Endothelial cell of umbilical vein (primary cell): Measurements from ENCODE around the gene GPR25. TPM values are rescaled to one million over a fixed set of nuclear protein-coding genes. Genes with fewer than 3 reads are reported as not detected.

ENCODE experiments used
- BruUV-seq: library from RNA; stranded (reverse); fragments of 400-500 nt; replicated peaks from 2 replicates; lab custom pipeline; 2021; lab: Mats Ljungman, UMichigan
- CTCF ChIA-PET: fragments of 300-600, 350-600 bp; sonication (Branson Sonifier 250); formaldehyde crosslinking; loops from one replicate; lab custom pipeline; 2021; ENCODE audit warnings: antibody characterized with exemption, inconsistent platforms; lab: Charles Lee
- POLR2A ChIA-PET: fragments of 300-600, 350-600 bp; sonication (Branson Sonifier 250); formaldehyde crosslinking; loops from one replicate; lab custom pipeline; 2021; ENCODE audit warnings: antibody characterized with exemption, inconsistent platforms; lab: Charles Lee
- DNase-seq: peaks from one replicate; pipeline ENCODE4 v3.0.0-alpha.2; 2011; ENCODE audit warnings: low read depth, low spot score
- FAIRE-seq: peaks from 2 replicates; lab custom pipeline; 2011; peaks lifted over from hg19 to GRCh38; lab: Jason Lieb, UNC
- H2AFZ ChIP-seq: 2 replicates; pipeline ENCODE4 v1.6.0; 2012; ENCODE audit warnings: low read depth, low read length, control low read depth, inconsistent platforms
- H3K27ac ChIP-seq: 2 replicates; pipeline ENCODE4 v1.5.1; 2011; ENCODE audit warnings: low read depth, mild to moderate bottlenecking, control low read depth, low read length, moderate library complexity; ENCODE audit not compliant: insufficient read depth
- H3K27me3 ChIP-seq, 2 experiments: 2 replicates each; pipeline versions ENCODE4 v1.6.0 to v1.6.1; 2011; ENCODE audit warnings: low read length in 2 of 2, mixed read lengths in 1 of 2; ENCODE audit not compliant: control insufficient read depth in 2 of 2, insufficient read depth in 2 of 2
- H3K36me3 ChIP-seq, 2 experiments: 2 replicates in 1 of 2; 3 replicates in 1 of 2; pipeline ENCODE4 v1.5.1; 2011; ENCODE audit warnings: low read length in 2 of 2, mild to moderate bottlenecking in 1 of 2, moderate library complexity in 1 of 2; ENCODE audit not compliant: control insufficient read depth in 2 of 2, insufficient read depth in 2 of 2; ENCODE audit errors: extremely low read depth in 1 of 2
- H3K4me1 ChIP-seq: 3 replicates; pipeline ENCODE4 v1.5.1; 2011; ENCODE audit warnings: mild to moderate bottlenecking, low read length; ENCODE audit not compliant: control insufficient read depth, insufficient read depth; ENCODE audit errors: extremely low read depth
- H3K4me2 ChIP-seq: 2 replicates; pipeline ENCODE4 v1.6.1; 2011; ENCODE audit warnings: low read length, control low read depth, mixed read lengths; ENCODE audit not compliant: insufficient read depth
- H3K4me3 ChIP-seq, 3 experiments: fragments of 200-600 bp in 1 of 3; sonication (generic), shearing (Covaris generic) in 1 of 3; replicated peaks in 1 of 3; 2 replicates each; pipeline ENCODE4 v1.5.1; 2011 to 2016; ENCODE audit warnings: control low read depth in 3 of 3, low read length in 3 of 3, mild to moderate bottlenecking in 2 of 3, inconsistent platforms in 1 of 3, low read depth in 1 of 3, moderate library complexity in 1 of 3; ENCODE audit not compliant: insufficient read depth in 1 of 3
- H3K79me2 ChIP-seq: 2 replicates; pipeline ENCODE4 v1.6.0; 2012; ENCODE audit warnings: low read length, inconsistent platforms; ENCODE audit not compliant: control insufficient read depth, insufficient read depth
- H3K9ac ChIP-seq: replicated peaks from 2 replicates; pipeline ENCODE3; 2011; ENCODE audit warnings: low read length, control low read depth; ENCODE audit not compliant: insufficient read depth; ENCODE audit errors: extremely low read depth
- H3K9me1 ChIP-seq: replicated peaks from 3 replicates; pipeline ENCODE4 v1.6.0; 2011; ENCODE audit warnings: mild to moderate bottlenecking, low read length; ENCODE audit not compliant: control insufficient read depth, insufficient read depth; ENCODE audit errors: extremely low read depth
- H3K9me3 ChIP-seq: replicated peaks from 2 replicates; pipeline ENCODE4 v1.5.1; 2012; ENCODE audit warnings: low read length, inconsistent platforms; ENCODE audit not compliant: control insufficient read depth, insufficient read depth
- H4K20me1 ChIP-seq: replicated peaks from 2 replicates; pipeline ENCODE3; 2011; ENCODE audit warnings: mild to moderate bottlenecking, low read length; ENCODE audit not compliant: control insufficient read depth, insufficient read depth; ENCODE audit errors: extremely low read depth
- EZH2 ChIP-seq: IDR thresholded peaks from 2 replicates; pipeline ENCODE4 v1.6.1; 2012; ENCODE audit warnings: borderline replicate concordance, low read depth, mild to moderate bottlenecking, moderate library complexity, low read length, inconsistent platforms; ENCODE audit not compliant: severe bottlenecking
- FOS ChIP-seq: IDR thresholded peaks from 2 replicates; pipeline ENCODE4 v1.6.1; 2011; ENCODE audit warnings: mild to moderate bottlenecking, low read length, moderate library complexity, borderline replicate concordance; ENCODE audit not compliant: insufficient read depth
- GATA2 ChIP-seq: IDR thresholded peaks from 2 replicates; pipeline ENCODE4 v1.7.0; 2011; ENCODE audit warnings: low read depth, mild to moderate bottlenecking, moderate library complexity, mixed read lengths, low read length; ENCODE audit not compliant: insufficient read length, insufficient read depth
- JUN ChIP-seq: IDR thresholded peaks from 2 replicates; pipeline ENCODE4 v1.6.1; 2011; ENCODE audit warnings: borderline replicate concordance, low read depth; ENCODE audit not compliant: insufficient read length, insufficient read depth
- MAX ChIP-seq: IDR thresholded peaks from 2 replicates; pipeline ENCODE4 v1.6.1; 2011; ENCODE audit not compliant: insufficient read depth, insufficient read length
- MYC ChIP-seq: IDR thresholded peaks from one replicate; pipeline ENCODE4 v1.6.1; 2011; ENCODE audit warnings: mild to moderate bottlenecking, low read depth, low read length
- POLR2A ChIP-seq: IDR thresholded peaks from 2 replicates; pipeline ENCODE4 v1.6.1; 2012; ENCODE audit warnings: low read depth, mild to moderate bottlenecking, control low read depth, low read length
- POLR2AphosphoS5 ChIP-seq: IDR thresholded peaks from 2 replicates; pipeline ENCODE4 v1.6.1; 2012; ENCODE audit warnings: low read depth, mild to moderate bottlenecking, control low read depth, low read length, moderate library complexity; ENCODE audit not compliant: insufficient read depth
- dilution Hi-C: fragments of 300-500 bp; cut with MboI; formaldehyde crosslinking; loops from one replicate; pipeline ENCODE4 v1.15.0; 2019; ENCODE audit warnings: low sequenced_read_pairs; ENCODE audit not compliant: extremely low pct_ligation_motif_present
- intact Hi-C: fragments of 100-400 bp; cut with micrococcal nuclease; formaldehyde crosslinking; loops from one replicate; pipeline ENCODE4 v1.10.0; 2022
- polyA plus RNA-seq, 4 experiments: library from polyadenylated mRNA; depleted of rRNA in 3 of 4; stranded (reverse) in 3 of 4; unstranded in 1 of 4; fragments of >200 nt; gene quantifications; 2 replicates each; pipeline versions ENCODE4 v1.2.1 to v1.2.3, GENCODE V29; 2011 to 2012; ENCODE audit warnings: missing spikeins in 1 of 4
- total RNA-seq: library from RNA; stranded (reverse); gene quantifications from 2 replicates; pipeline ENCODE4 v1.2.3, GENCODE V29; 2021
- TF ChIP-seq, protein P1 (sequence below), 2 donors: IDR thresholded peaks; 1 replicate in 1 of 2; 2 replicates in 1 of 2; pipeline ENCODE4 v1.5.1; 2011; ENCODE audit warnings: low read length in 2 of 2, mild to moderate bottlenecking in 2 of 2, moderate library complexity in 2 of 2, control low read depth in 1 of 2, inconsistent platforms in 1 of 2, low read depth in 1 of 2; ENCODE audit not compliant: insufficient read depth in 1 of 2; ENCODE audit errors: extremely low read depth in 1 of 2

GPR25 gene
- total and polyA plus RNA-seq, 2 donors (not counting 3 experiments of a cell fraction or from before 2014, with no cell fraction given), result not detected

- H3K9ac ChIP-seq, result no peak overlapping the region
- no TSS peak for BruUV-seq
- no peaks in the 10 kb centered on the region for H3K36me3 ChIP-seq
- H3K79me2 ChIP-seq, result no peaks in the 10 kb centered on the region
- dilution Hi-C loops (no loop called here), intact Hi-C loops (no loop called here)
- H3K9me3 ChIP-seq, result no peaks in the 10 kb centered on the region
- no peaks in the 10 kb centered on the region for H3K4me1 ChIP-seq
- DNase-seq (no peak), FAIRE-seq (no peak)
- POLR2A ChIA-PET, result no interaction called here
- H2AFZ ChIP-seq, result no peak overlapping the region
- no peak overlapping the region for H3K27ac ChIP-seq
- no peaks in the 10 kb centered on the region for H3K27me3 ChIP-seq
- no peak overlapping the region for H3K4me3 ChIP-seq
- H4K20me1 ChIP-seq, result no peaks in the 10 kb centered on the region
- H3K9me1 ChIP-seq, result no peaks in the 10 kb centered on the region
- no peak overlapping the region for H3K4me2 ChIP-seq
- CTCF ChIA-PET, result no interaction called here
- TF ChIP-seq EZH2, result no peak
These were observed 48.9 kb downstream of the GPR25 start for GRCh38 chr1:200921571-200922110.

- BruUV-seq, result no TSS peak
- Histone ChIP-seq H3K27ac (no peak overlapping the region), H3K36me3 (no peaks in the 10 kb centered on the region), H3K4me2 (no peak overlapping the region), H3K27me3 (no peaks in the 10 kb centered on the region), H3K4me1 (no peaks in the 10 kb centered on the region), H3K9ac (no peak overlapping the region), H3K79me2 (no peaks in the 10 kb centered on the region), H2AFZ (no peak overlapping the region), H3K9me1 (no peaks in the 10 kb centered on the region), H3K9me3 (no peaks in the 10 kb centered on the region), H4K20me1 (no peaks in the 10 kb centered on the region), H3K4me3 (no peak overlapping the region)
- no peak for DNase-seq
- TF ChIP-seq, protein P1, sequence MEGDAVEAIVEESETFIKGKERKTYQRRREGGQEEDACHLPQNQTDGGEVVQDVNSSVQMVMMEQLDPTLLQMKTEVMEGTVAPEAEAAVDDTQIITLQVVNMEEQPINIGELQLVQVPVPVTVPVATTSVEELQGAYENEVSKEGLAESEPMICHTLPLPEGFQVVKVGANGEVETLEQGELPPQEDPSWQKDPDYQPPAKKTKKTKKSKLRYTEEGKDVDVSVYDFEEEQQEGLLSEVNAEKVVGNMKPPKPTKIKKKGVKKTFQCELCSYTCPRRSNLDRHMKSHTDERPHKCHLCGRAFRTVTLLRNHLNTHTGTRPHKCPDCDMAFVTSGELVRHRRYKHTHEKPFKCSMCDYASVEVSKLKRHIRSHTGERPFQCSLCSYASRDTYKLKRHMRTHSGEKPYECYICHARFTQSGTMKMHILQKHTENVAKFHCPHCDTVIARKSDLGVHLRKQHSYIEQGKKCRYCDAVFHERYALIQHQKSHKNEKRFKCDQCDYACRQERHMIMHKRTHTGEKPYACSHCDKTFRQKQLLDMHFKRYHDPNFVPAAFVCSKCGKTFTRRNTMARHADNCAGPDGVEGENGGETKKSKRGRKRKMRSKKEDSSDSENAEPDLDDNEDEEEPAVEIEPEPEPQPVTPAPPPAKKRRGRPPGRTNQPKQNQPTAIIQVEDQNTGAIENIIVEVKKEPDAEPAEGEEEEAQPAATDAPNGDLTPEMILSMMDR (IDR thresholded peaks at IDR 0.05; ENCODE audit: extremely low read depth in 1 of 2, insufficient read depth in 1 of 2, low read depth in 1 of 2, low read length in 2 of 2), result no peak
- TF ChIP-seq FOS (no peak), MYC (no peak), EZH2 (no peak), GATA2 (no peak), MAX (no peak), POLR2AphosphoS5 (no peak), JUN (no peak), POLR2A (no peak)
- dilution Hi-C loops (no loop called here), intact Hi-C loops (no loop called here)
- FAIRE-seq, result no peak
- ChIA-PET POLR2A (no interaction called here), CTCF (no interaction called here)
These were observed 49.6 kb downstream of the GPR25 start for GRCh38 chr1:200922406-200922805.
